ENCODE measurements around the gene ADAMTSL1.

ADAMTSL1 gene

DNA sequence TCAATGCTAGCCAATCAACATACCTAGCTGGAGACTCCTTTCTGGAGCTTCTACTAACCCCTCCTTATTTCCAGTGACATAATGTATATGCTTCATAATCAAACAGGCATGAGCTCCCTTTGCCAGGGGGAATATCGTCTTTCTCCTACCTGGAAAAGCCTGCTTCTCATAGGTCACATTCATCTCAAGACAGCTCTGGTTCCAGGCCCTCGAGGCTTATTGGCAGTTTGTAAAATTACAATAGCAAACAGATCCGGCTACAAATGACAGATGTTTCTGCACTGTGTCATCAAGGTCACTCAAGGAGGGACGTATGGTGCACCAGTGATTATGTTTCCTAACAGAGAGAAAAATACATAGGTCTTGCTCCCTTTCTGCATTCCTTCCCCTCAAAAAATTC is 419.1 kb downstream of the ADAMTSL1 start:
- no peak overlapping the region for H3K4me3 ChIP-seq (ENCODE audit: low read depth, low read length)
- TF ChIP-seq, protein P1, sequence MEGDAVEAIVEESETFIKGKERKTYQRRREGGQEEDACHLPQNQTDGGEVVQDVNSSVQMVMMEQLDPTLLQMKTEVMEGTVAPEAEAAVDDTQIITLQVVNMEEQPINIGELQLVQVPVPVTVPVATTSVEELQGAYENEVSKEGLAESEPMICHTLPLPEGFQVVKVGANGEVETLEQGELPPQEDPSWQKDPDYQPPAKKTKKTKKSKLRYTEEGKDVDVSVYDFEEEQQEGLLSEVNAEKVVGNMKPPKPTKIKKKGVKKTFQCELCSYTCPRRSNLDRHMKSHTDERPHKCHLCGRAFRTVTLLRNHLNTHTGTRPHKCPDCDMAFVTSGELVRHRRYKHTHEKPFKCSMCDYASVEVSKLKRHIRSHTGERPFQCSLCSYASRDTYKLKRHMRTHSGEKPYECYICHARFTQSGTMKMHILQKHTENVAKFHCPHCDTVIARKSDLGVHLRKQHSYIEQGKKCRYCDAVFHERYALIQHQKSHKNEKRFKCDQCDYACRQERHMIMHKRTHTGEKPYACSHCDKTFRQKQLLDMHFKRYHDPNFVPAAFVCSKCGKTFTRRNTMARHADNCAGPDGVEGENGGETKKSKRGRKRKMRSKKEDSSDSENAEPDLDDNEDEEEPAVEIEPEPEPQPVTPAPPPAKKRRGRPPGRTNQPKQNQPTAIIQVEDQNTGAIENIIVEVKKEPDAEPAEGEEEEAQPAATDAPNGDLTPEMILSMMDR (IDR thresholded peaks at IDR 0.05; ENCODE audit: control insufficient read depth, extremely low read depth, insufficient read depth), result no peak
- DNase-seq (ENCODE audit: low read depth), result no peak

DNA sequence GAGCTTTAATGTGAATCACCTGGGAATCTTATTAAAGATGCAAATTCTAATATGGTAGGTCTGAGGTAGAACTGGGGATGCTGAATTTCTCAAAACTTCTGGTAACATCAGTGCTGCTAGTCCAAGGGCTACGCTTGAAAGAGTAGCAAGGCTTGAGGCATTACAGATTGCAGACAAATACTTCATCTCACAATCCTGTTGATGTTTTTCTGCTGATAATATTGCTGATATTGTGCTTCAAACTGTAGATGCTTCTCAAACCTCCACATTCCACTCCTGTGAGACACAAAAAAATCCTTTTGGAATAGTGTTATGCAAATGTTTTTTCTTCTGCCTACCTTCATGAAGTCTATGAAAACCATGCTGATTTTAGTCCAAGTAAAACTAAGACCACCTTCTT is 419.5 kb downstream of the ADAMTSL1 start:
- TF ChIP-seq, protein P1 (IDR thresholded peaks at IDR 0.05; ENCODE audit: control insufficient read depth, extremely low read depth, insufficient read depth), result no peak
- H3K4me3 ChIP-seq (ENCODE audit: low read depth, low read length), result no peak overlapping the region
- DNase-seq (ENCODE audit: low read depth), result no peak

DNA sequence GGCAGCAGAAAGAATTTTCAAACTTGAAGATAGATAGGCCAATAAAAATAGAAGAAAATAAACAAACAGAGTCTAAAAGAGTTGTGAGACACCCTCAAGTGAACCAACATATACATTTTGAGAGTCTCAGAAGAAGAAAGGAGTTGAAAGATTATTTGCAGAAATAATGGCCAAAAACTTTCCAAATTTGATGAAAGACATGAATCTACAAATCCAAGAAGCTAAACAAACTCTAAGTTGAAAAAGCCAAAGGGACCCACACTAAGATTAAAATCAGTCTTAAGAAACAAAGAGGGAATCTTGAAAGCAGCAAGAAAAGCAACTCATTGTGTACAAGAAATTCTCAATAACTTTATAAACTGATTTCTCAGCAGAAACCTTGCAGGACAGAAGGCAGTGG is 422.1 kb downstream of the ADAMTSL1 start:
- TF ChIP-seq, protein P1 (IDR thresholded peaks at IDR 0.05; ENCODE audit: control insufficient read depth, extremely low read depth, insufficient read depth), result no peak
- H3K4me3 ChIP-seq (ENCODE audit: low read depth, low read length), result no peak overlapping the region
- DNase-seq (ENCODE audit: low read depth), result no peak

DNA sequence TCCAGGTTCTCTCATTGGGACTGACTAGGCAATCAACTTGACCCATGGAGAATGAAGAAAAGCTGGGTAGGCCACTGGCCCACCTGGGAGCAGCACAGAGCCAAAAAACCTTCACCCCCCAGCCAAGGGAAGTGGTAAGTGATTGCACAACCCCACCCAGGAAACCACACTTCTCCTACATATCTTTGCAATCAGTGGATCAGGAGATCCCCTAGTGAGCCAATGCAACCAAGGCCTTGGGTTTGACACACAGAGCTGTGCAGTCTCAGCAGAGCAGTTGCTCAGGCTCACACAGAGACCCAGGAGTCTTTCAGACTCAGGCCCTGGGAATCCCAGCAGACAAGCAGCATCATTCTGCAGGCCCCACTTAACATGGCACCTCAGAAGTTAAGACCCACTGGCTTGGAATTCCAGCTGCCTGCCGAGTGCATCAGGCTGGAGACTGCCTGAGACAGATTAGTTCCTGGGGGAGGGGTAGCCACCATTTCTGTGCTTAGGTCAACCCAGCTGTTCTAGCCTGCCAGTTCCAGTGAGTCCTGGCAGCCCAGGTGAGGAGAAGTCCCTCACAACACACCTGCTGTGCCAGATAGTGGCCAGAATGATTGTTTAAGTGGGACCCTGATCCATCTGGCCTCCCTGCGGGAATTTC is 422.7 kb downstream of the ADAMTSL1 start:
- no peak overlapping the region for H3K4me3 ChIP-seq (ENCODE audit: low read depth, low read length)
- no peak for DNase-seq (ENCODE audit: low read depth)
- TF ChIP-seq, protein P1 (IDR thresholded peaks at IDR 0.05; ENCODE audit: control insufficient read depth, extremely low read depth, insufficient read depth), result no peak

DNA sequence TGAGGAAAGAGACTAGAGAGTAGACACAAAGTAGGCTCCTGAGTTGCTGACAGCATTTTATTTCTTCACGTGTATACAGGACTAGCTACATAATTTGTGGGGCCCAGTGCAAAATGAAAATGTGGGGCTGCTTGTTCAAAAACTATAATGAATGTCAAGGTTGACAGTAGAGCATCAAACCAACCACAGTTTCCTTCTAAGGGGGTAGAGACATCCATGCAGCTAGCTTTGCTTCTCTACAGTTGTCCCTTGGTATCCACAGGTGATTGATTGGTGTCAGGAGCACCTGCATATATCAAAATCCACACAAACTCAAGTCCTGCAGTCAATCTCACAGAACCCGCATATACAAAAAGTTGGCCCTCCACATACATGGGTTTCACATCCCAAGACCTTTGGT is 429.5 kb downstream of the ADAMTSL1 start:
- no peak overlapping the region for H3K4me3 ChIP-seq (ENCODE audit: low read depth, low read length)
- DNase-seq (ENCODE audit: low read depth), result no peak
- TF ChIP-seq, protein P1 (IDR thresholded peaks at IDR 0.05; ENCODE audit: control insufficient read depth, extremely low read depth, insufficient read depth), result no peak

DNA sequence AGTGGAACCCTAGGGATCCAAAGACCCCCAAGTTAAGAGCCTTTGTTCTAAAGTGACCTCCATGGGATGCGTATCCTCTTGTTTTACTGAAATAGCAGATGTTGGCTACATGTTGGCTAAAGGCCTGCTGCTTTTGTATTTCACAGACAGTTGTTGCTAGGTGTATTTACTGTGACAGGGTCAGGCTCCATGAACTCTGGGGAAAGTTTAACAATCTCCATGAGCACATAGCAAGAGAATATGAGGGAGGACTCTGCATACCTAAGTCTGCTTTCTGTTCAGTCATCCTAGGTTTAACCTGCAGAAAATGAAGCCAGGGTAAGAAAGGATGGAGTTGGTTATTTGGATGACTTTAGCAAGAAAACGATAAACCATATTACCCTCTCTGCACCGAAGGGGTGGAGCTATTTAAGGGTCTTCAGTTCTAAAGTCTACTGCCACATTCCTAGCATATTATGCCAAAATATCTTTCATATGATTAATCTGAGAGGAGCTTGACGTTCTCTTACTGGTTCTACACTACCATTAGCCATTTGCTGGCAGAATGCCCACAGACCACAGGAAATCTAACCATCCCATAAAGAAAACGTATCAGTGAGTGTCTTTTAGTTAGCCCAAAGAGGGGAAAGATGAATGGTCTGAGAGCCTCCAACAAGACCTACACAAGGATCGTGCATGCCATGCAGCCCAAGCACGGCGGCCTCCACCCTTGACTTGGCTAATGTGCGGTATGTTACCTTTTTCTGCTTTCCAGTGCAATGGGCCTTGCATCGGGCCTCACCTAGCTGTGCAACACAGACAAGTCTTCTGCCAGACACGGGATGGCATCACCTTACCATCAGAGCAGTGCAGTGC is 431.3 kb downstream of the ADAMTSL1 start:
- no peak overlapping the region for H3K4me3 ChIP-seq (ENCODE audit: low read depth, low read length)
- TF ChIP-seq, protein P1 (IDR thresholded peaks at IDR 0.05; ENCODE audit: control insufficient read depth, extremely low read depth, insufficient read depth), result no peak
- no peak for DNase-seq (ENCODE audit: low read depth)
